Fibroblast of upper back skin (primary cell): ENCODE measurements around the gene CYP3A7.
"Not testable (repeated sequence)": the region's sequence is repeated elsewhere in the genome, so short reads cannot be mapped to it uniquely, and the experiment has no call there.

Experiments used
- DNase-seq: peaks from one replicate; pipeline ENCODE4 v3.0.0-alpha.2; 2013

The CYP3A7 gene

DNA sequence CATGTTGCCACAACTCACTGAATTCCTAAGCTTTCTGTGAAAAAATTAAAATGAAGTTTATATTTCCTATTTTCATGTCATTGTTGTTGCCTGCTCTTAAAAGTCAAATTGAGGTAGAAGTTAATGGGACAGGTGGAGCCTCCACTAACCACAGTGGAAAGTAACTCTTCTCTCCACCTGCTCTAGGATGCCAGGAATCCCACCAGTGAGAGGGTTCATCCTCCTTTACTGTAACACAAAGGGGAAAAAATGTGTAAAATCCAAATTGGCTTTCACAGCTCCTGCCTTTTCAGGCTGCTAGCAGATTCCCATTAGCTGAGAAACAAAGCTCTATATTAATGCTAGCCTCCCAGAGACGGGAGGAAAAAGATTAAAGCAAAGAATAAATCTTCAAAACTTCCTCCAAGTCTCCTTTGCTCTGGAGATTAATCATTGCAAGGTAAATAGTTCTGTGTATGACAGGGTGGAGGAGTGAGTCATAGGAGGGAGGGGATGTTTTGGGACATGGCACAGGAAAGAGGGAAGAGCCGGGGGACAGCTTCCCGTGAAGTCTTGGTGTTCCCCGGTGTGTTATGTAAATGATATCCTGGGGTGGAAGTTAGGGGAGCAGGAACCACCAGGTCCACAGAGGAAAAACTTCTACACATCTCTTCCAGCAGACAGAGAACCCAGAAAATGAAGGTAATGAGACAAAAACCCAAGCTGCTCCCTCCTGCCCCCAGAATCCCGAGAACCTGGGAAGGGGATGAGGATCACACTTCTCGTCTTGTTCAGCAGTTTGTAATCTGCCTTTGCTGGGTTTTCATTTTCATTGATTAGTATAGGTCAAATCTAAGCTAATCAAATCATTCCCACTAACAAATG lies 35.9 kb downstream of the CYP3A7 start:
- not testable (repeated sequence) for DNase-seq

DNA sequence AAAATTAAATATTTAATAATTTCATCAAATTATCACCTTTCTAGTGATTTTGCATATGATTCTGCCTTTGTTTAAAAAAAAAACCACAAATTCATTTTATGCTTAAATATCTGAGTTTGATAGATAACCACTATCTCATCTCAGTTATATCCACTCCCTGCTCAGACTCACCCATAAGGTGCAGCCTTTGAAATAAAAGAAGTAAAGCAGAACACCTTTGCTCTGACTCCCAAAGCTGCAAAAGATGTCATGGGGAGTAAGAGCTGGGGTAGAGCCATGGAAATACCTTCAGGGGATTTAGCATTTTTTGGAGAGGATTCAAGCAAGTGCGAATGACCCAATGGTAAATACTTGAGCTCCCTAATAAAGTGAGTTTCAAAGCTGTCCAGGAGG lies 40.1 kb downstream of the CYP3A7 start:
- DNase-seq: no peak

DNA sequence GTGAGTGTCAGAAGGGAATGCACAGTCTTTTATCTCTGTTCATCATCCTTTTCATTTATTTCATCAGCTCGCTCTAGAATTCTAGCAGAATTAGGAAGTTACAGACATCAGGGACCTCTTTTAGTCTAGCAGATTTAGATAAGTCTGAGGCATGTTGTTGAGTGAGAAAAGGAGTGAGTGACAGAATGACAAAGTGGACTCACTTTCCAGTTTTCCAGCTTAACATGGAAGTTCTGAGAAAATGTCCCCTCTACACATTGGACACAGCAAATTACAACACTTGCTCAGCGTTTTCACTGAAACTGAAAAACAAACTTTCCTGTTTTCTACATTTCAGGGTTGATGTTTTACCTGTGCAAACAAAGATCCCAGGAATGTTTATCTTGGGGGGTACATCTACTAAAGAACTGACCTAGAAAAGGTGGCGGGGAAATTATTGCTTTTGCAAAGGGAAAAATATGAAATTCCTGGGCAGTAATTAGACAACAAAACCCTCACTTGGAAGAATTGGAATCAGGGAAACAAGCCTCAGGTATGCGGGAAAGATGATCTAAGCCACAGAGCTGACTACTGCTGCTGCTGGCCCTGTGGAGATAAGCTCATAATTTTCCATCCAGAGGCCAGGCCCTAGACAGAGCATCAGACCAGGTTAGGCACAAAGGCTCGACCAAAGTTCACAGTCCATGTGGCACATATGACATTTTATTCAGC lies 40.6 kb downstream of the CYP3A7 start:
- DNase-seq: no peak

DNA sequence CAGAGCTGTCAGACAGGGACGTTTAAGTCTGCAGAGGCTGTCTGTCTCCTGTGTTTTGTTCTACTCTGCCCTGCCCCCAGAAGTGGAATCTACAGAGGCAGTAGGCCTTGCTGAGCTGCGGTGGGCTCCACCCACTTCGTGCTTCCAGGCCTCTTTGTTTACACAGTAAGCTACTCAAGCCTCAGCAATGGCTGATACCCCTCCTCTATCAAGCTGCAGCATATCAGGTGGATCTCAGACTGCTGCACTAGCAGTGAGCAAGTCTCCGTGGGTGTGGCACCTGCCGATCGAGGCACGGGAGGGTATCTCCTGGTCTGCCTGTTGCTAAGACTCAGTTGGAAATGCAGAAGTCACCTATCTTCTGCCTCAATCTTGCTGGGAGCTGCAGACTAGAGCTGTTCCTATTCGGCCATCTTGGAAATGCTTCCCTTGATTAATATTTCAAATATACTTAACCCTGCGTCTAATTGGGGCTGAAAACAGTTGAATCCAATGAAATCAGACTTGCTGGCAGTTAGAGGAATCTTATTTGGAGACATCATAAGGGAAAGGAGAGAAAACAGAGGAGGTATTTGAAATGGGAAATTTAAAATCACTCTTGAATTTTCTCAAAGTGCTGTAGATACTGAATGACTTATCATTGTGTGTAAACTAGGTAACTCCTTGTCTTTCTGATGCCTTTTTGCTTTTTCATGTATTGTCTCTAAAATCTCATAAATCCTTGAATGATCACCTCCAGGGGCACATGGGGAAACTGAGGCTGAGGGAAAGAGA lies 41.4 kb downstream of the CYP3A7 start:
- no peak for DNase-seq

DNA sequence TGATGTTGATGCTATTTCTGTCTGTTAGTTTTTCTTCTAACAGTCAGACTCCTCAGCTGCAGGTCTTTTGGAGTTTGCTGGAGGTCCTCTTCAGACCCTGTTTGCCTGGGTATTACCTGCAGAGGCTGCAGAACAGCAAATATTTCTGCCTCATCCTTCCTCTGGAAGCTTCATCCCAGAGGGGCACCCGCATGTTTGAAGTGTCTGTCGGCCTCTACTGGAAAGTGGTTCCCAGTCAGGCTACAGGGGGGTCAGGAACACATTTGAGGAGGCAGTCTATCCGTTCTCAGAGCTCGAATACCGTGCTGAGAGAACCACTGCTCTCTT lies 41.9 kb downstream of the CYP3A7 start:
- DNase-seq: no peak

DNA sequence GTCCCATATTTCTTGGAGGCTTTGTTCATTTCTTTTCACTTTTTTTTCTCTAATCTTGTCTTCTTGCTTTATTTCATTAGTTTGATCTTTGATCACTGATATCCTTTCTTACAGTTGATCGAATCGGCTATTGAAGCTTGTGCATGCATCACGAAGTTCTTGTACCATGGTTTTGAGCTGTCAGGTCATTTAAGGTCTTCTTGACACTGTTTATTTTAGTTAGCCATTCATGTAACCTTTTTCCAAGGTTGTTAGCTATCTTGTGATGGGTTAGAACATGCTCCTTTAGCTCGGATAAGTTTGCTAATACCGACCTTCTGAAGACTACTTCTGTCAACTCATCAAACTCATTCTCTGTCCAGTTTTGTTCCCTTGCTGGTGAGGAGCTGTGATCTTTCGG lies 42.4 kb downstream of the CYP3A7 start:
- DNase-seq: not testable (repeated sequence)

DNA sequence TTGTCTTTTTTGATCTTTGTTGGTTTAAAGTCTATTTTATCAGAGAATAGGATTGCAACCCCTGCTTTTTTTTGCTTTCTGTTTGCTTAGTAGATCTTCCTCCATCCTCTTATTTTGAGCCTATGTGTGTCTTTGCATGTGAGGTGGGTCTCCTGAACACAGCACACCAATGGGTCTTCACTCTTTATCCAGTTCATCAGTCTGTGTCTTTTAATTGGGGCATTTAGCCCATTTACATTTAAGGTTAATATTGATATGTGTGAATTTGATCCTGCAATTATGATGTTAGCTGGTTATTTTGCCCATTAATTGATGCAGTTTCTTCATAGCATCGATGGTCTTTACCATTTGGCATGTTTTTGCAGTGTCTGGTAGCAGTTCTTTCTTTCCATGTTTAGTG lies 43.3 kb downstream of the CYP3A7 start:
- DNase-seq: not testable (repeated sequence)

DNA sequence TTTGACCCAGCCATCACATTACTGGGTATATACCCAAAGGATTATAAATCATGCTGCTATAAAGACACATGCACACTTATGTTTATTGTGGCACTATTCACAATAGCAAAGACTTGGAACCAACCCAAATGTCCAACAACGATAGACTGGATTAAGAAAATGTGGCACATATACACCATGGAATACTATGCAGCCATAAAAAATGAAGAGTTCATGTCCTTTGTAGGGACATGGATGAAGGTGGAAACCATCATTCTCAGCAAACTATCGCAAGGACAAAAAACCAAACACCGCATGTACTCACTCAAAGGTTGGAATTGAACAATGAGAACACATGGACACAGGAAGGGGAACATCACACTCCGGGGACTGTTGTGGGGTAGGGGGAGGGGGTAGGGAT lies 44.1 kb downstream of the CYP3A7 start:
- DNase-seq: not testable (repeated sequence)

DNA sequence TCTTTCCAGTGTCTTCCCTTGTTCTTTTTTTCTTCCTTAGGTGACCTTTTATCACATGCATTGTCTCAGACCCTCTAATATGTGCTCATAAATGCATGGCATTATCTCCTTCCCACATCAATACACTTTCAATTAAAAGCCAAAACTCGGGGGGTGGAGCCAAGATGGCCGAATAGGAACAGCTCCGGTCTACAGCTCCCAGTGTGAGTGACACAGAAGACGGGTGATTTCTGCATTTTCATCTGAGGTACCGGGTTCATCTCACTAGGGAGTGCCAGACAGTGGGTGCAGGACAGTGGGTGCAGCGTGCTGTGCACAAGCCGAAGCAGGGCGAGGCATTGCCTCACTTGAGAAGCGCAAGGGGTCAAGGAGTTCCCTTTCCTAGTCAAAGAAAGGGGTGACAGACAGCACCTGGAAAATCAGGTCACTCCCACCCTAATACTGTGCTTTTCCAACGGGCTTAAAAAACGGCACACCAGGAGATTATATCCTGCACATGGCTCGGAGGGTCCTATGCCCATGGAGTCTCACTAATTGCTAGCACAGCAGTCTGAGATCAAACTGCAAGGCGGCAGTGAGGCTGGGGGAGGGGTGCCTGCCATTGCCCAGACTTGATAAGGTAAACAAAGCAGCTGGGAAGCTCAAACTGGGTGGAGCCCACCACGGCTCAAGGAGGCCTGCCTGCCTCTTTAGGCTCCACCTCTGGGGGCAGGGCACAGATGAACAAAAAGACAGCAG lies 49.0 kb downstream of the CYP3A7 start:
- DNase-seq: not testable (repeated sequence)

DNA sequence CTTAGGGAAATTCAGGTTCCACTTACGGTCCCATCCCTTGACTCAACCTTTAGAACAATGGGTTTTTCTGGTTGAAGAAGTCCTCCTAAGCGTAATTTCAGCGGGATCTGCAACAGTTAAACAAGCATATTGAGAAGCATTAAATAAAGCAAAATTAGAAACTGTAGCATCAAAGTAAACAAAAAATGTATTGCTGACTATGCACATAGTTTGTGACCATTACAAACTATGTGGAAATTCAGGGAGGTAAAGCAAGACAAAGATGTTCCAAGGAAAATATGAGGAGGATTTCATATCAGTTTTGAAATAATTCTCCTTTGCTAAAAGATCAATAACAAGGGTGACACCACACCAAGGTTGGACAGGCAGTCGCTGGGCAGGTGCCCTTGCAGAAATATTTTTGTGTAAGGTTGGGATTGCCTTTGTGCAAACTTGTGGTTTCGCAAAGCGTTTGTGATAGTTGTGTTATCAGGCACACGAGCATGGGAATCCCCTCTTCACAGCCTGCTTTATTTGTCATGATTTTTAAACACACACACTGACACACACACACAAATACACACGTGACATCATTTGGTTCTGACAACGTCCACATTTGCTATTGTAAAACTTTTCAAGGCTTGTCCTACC lies 49.8 kb downstream of the CYP3A7 start:
- DNase-seq: no peak

DNA sequence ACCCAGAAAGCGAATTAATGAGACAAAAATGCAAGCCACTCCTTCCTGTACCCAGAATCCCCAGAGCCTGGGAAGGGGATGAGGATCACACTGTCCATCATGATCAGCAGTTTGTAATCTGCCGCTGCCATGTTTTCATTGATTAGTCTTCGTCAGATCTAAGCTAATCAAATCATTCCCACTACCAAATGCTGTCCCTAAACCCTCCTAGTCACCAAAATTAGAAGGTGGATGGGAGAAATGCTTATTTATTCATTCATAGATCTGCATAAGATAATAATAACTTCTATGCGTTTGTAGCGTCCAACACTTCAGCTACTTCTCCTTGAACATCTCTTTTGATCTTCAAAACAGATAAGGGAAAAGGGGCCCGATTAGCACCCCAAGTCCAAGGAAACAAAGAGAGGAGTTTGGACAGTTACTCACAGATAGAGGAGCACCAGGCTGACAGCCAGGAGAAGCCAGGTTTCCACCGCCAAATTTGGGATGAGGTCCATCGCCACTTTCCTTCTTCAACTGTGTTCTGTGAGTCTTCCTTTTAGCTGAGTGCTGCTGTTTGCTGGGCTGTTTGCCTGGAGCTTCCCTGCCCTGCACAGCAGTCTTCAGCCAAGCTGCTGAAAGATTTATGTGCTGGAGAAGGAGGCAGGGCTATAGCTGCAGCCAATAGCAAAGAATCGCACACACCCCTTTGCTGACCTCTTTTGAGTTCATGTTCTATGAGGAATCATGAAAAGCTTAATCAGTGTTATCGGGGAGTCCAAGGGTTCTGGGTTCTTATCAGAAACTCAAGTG lies 55.4 kb downstream of the CYP3A7 start, which contains the start of gene CYP3A5:
TSS of gene CYP3A5 (minus strand) at position 597 of the 792 bp plus-strand sequence. CDS start at position 497, 100 bp downstream.
- DNase-seq: no peak

DNA sequence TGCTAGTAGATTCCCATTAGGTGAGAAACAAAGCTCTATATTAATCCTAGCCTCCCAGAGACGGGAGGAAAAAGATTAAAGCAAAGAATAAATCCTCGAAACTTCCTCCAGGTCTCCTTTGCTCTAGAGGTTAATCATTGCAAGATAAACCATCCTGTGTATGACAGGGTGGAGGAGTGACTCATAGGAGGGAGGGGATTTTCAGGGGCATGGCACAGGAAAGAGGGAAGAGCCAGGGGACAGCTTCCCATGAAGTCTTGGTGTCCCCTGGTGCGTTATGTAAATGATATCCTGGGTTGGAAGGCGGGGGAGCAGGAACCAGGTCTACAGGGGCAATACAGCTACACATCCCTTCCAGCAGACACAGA lies 56.0 kb downstream of the CYP3A7 start:
- no peak for DNase-seq

DNA sequence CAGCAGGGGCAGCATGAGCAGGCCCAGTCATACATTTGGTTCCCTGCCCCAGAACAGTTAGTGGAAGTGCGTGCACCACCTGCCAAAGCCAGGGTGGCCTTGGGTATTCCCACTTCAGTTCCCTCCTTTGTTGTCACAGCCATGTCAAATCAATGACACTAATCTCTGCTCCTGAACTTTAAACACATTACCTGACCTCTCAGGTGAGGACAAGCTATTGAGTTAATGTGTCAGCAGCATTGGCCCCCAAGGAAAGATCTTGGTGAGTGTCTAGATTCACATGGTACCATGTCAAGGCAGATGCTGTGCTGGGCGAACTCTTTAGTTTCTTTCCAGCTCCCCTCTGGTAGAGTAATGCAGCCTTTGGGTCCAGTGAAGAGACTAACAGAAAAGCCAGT lies 57.3 kb downstream of the CYP3A7 start:
- DNase-seq: no peak

DNA sequence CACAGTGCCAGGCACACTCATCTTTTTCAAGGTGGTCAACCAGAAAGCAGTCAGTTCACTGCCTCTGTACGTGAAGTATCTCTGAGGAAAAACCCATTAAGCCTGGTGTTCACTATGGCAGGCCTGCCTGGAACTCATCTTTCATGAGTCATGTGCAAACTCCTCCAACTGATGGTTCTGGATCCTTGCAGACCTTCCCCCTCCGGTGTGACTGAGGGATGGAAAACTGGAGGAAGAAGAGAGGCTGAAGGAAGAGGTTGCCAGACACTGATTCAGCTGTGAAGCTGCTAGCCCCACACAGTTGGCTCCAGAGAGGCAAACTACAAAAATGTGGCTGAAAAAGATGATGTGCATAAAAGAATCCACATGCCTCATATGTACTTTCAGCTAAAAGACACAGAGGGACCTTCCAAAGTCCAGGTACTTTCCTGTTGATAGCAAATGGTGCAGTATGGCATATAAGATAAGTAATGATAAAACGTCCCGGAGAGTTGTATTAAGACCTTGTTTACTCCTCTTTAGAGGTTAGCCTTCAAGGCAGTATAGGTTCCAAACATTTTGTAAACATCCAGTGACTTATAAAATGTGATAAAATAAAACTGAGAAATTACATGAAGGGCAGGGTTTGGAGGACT lies 57.9 kb downstream of the CYP3A7 start:
- DNase-seq: no peak

DNA sequence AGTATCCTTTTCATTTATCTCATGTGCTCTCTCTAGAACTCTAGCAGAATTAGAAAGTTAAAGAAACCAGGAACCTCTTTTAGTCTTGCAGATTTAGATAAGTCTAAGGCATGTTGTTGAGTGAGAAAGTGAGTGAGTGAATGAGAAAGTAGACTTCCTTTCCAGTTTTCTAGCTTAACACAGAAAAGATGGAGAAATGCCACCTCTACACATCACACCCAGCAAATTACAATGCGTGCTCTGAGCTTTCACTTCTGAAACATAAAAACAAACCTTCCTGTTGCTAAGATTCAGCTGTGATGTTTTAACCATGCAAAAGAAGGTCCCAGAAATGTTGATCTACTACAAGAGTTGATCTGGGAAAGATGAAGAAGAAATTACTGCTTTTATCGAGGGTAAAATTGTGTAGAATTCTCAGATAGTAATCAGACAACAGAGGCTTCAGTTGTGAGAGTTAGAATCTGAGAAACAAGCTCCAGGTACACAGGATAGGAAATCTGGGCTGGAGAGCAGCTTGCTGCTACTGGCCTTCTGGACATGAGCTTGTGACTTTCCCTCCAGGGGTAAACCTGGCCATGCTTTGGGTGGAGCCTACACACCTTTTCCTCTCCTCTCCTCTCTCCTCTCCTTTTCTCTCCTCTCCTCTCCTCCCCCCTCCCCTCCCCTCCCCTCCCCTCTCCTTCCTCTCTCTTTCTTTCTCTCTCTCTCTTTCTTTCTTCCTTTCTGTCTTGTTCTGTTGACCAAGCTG lies 59.8 kb downstream of the CYP3A7 start:
- DNase-seq: no peak

DNA sequence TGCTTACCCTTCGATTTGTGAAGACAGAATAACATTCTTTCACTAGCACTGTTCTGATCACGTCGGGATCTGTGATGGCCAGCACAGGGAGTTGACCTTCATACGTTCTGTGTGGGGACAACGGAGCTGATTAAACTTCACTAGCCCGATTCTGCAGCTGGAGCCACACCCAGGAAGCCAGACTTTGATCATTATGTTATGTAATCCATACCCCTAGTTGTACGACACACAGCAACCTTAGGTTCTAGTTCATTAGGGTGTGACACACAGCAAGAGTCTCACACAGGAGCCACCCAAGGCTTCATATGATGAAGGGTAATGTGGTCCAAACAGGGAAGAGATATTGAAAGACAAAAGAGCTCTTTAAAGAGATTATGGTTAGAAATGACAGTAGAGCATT lies 62.4 kb downstream of the CYP3A7 start:
- DNase-seq: no peak

DNA sequence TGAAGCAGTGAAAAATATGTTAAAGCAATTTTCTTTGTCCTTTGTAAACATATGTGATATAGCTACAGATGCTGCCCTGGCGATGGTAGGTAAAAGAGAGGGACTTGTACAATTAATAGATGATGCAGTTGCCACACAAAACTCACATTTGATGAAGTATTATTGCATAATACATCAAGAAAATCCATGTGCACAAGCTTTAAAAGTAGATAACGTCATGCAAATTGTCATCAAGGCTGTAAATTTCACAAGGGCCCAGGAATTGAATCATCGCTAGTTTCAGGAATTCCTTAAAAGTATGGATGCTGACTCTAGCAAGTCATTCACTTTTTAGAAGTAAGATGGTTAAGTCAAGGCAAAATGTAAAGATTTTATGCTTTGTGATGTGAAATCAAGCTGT lies 65.2 kb downstream of the CYP3A7 start:
- no peak for DNase-seq

DNA sequence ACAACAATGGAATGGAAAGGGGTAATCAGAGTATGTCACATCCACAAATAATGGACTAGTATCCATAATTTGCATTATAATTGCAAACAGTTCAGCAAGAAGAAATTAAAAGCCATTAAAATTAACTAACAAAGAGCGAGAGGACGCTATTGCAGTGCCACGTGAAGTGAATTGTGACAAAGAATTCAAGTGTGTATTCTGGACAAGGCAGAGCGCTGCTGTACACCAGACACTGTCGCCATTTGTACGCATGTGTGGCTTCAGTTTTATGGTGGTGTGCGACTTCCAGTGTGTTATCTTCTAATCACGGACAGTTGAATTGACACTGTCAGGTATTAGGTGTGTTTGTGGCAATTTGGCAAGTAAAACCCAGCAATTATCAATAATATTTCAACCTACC lies 66.5 kb downstream of the CYP3A7 start:
- DNase-seq: no peak

DNA sequence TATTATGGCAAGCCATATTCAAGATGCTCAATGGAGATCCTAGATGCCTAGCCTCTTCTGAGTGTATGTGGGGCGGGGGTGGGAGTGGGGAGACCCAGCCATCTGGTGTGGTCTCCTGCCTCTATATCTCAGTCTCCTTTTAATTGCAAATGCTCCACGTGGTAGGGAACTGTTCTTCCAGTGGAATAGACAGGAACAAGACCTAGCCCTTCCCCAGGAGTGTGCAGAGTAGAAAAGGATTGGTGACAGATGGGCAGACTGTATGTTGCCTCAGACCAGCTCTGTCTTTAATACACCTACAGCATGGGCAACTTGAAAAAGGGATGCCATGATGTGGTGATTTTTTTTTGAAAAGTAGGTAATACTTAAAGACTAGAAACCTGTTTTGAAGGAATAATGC lies 67.8 kb downstream of the CYP3A7 start:
- no peak for DNase-seq

DNA sequence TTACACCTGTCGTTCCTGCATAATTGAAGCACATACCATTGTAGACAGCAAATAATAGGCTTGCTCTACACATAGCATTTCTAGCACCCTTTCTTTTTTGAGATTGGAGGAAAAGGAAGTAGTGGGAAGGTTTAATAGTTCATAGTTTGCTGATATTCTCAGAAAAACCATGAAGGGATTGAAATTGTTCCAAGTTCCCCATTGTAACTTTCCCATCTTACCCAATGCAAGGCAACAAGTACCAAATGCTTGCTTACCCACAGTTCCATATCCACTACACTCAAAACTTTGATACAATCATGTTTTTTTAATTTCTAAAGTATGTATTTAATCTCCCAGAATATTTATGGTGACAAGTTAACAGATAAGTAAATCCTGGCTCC lies 69.0 kb downstream of the CYP3A7 start:
- DNase-seq: no peak
